Epithelial cell of proximal tubule (primary cell): ENCODE data around the gene FCHO1. TPM values are rescaled to one million over a fixed set of nuclear protein-coding genes. Genes with fewer than 3 reads are reported as not detected.

ENCODE experiments used
- DNase-seq: peaks from one replicate; pipeline ENCODE4 v3.0.0-alpha.2; 2011; ENCODE audit warnings: low read depth
- H3K4me3 ChIP-seq: 2 replicates; pipeline ENCODE4 v1.5.1; 2011; ENCODE audit warnings: low read depth, mild to moderate bottlenecking, low read length
- total RNA-seq: library from RNA; depleted of rRNA; stranded (reverse); fragments of >200 nt; gene quantifications from 2 replicates; pipeline ENCODE4 v1.2.3, GENCODE V29; 2015
- TF ChIP-seq, protein P1 (sequence below): conservative IDR thresholded peaks from 2 replicates; pipeline ENCODE4 v1.5.1; 2012; ENCODE audit warnings: low read depth, mild to moderate bottlenecking, low read length

The FCHO1 gene
- total RNA-seq, 1 donor from 2014 or later = 18.0 TPM

GRCh38 chr19:17803264-17803896 lies 52.1 kb downstream of the FCHO1 start:
- TF ChIP-seq, protein P1, sequence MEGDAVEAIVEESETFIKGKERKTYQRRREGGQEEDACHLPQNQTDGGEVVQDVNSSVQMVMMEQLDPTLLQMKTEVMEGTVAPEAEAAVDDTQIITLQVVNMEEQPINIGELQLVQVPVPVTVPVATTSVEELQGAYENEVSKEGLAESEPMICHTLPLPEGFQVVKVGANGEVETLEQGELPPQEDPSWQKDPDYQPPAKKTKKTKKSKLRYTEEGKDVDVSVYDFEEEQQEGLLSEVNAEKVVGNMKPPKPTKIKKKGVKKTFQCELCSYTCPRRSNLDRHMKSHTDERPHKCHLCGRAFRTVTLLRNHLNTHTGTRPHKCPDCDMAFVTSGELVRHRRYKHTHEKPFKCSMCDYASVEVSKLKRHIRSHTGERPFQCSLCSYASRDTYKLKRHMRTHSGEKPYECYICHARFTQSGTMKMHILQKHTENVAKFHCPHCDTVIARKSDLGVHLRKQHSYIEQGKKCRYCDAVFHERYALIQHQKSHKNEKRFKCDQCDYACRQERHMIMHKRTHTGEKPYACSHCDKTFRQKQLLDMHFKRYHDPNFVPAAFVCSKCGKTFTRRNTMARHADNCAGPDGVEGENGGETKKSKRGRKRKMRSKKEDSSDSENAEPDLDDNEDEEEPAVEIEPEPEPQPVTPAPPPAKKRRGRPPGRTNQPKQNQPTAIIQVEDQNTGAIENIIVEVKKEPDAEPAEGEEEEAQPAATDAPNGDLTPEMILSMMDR = no peak
- no peak overlapping the region for H3K4me3 ChIP-seq
- DNase-seq = no peak

- TF ChIP-seq, protein P1 = no peak
- DNase-seq = no peak
- no peak overlapping the region for H3K4me3 ChIP-seq
Measured at GRCh38 chr19:17805427-17805826, 54.1 kb downstream of the FCHO1 start.

GRCh38 chr19:17806945-17807344 lies 55.7 kb downstream of the FCHO1 start:
- no peak overlapping the region for H3K4me3 ChIP-seq
- TF ChIP-seq, protein P1 = no peak
- DNase-seq = no peak

DNA sequence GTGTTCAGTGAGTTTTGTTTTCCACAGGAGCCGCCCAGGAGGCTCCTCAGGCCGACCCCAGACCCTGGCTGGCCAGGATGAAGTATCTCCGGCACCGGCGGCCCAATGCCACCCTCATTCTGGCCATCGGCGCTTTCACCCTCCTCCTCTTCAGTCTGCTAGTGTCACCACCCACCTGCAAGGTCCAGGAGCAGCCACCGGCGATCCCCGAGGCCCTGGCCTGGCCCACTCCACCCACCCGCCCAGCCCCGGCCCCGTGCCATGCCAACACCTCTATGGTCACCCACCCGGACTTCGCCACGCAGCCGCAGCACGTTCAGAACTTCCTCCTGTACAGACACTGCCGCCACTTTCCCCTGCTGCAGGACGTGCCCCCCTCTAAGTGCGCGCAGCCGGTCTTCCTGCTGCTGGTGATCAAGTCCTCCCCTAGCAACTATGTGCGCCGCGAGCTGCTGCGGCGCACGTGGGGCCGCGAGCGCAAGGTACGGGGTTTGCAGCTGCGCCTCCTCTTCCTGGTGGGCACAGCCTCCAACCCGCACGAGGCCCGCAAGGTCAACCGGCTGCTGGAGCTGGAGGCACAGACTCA lies 56.5 kb downstream of the FCHO1 start:
- no peak overlapping the region for H3K4me3 ChIP-seq
- DNase-seq = no peak
- TF ChIP-seq, protein P1 = no peak

DNA sequence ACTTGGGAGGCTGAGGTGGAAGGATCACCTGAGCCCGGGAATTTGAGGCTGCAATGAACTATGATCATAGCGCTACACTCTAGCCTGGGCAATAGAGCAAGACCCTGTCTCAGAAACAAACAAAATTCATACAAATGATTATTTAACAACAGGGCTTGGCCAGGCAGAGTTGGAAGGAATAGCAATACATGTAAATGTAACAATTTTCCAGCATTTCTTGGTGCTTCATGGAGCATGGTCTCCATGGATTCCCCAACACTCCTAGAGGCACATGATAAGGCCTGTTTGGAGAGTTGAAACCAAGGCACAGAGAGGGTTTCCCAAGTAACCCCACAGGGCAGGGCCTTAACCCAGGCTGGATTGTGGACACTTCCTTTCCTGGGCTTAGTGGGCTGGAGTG lies 59.8 kb downstream of the FCHO1 start:
- no peak overlapping the region for H3K4me3 ChIP-seq
- TF ChIP-seq, protein P1 = no peak
- no peak for DNase-seq

- DNase-seq = no peak
- H3K4me3 ChIP-seq = no peak overlapping the region
- TF ChIP-seq, protein P1 = no peak
Measured at GRCh38 chr19:17811681-17812080, 60.4 kb downstream of the FCHO1 start.

GRCh38 chr19:17812099-17812498 lies 60.8 kb downstream of the FCHO1 start:
- TF ChIP-seq, protein P1 = no peak
- H3K4me3 ChIP-seq = no peak overlapping the region
- no peak for DNase-seq
